ENCODE data around the gene PPID.

DNA sequence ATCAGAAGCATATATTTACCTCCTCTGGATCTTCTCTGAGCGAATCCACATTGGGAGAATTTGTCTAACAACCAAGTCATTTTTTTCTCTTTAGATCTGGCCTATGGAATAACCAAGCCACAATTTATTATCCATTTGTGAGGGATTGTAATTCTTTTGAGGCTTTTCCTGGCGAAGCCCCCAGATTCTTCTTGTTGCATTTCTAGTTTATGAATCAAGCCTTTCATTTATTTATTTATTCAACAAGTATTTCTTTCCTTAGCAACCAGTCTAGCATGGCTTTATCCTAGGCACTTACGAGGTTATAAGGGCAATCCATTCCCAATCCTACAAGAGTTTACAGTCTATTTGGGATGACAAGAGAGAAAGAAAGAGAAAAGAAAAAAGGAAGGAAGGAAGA lies 27.2 kb upstream of the PPID start:
- no peak for TF ChIP-seq POLR2A (IDR thresholded peaks at IDR 0.05)
- TF ChIP-seq, protein P1, sequence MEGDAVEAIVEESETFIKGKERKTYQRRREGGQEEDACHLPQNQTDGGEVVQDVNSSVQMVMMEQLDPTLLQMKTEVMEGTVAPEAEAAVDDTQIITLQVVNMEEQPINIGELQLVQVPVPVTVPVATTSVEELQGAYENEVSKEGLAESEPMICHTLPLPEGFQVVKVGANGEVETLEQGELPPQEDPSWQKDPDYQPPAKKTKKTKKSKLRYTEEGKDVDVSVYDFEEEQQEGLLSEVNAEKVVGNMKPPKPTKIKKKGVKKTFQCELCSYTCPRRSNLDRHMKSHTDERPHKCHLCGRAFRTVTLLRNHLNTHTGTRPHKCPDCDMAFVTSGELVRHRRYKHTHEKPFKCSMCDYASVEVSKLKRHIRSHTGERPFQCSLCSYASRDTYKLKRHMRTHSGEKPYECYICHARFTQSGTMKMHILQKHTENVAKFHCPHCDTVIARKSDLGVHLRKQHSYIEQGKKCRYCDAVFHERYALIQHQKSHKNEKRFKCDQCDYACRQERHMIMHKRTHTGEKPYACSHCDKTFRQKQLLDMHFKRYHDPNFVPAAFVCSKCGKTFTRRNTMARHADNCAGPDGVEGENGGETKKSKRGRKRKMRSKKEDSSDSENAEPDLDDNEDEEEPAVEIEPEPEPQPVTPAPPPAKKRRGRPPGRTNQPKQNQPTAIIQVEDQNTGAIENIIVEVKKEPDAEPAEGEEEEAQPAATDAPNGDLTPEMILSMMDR (IDR thresholded peaks at IDR 0.05) = no peak
